Astrocyte of the spinal cord (primary cell): ENCODE results near the gene MAPK8IP2.
"Not testable (repeated sequence)": the region's sequence is repeated elsewhere in the genome, so short reads cannot be mapped to it uniquely, and the experiment has no call there.

Source experiments
- DNase-seq: peaks from one replicate; pipeline ENCODE4 v3.0.0; 2011; ENCODE audit warnings: low read depth, low spot score
- H3K4me3 ChIP-seq: 2 replicates; pipeline ENCODE4 v1.5.1; 2011; ENCODE audit warnings: low read depth, mild to moderate bottlenecking, low read length, moderate library complexity
- CTCF ChIP-seq: IDR thresholded peaks from 2 replicates; pipeline ENCODE4 v1.5.1; 2012; ENCODE audit warnings: low read depth, mild to moderate bottlenecking, low read length, inconsistent platforms
- in situ Hi-C: cut with HindIII; loops from 2 replicates; pipeline ENCODE4 v1.10.0; 2017; ENCODE audit warnings: low sequenced_read_pairs

MAPK8IP2 gene

GRCh38 chr22:50612528-50613221 is 12.1 kb downstream of the MAPK8IP2 start:
- in situ Hi-C loops: no loop called here
- no peak for DNase-seq

GRCh38 chr22:50613291-50613981 is 12.8 kb downstream of the MAPK8IP2 start:
- TF ChIP-seq CTCF: no peak
- in situ Hi-C loops: no loop called here
- no peak for DNase-seq
- no peak overlapping the region for H3K4me3 ChIP-seq

More at GRCh38 chr22:50612528-50613221, 12.1 kb downstream of the MAPK8IP2 start:
- no peak overlapping the region for H3K4me3 ChIP-seq
- TF ChIP-seq CTCF: no peak

GRCh38 chr22:50614296-50614695 is 13.7 kb downstream of the MAPK8IP2 start:
- in situ Hi-C loops, DNase-seq, H3K4me3 ChIP-seq: not testable (repeated sequence)

- in situ Hi-C loops: no loop called here
- DNase-seq: peak; percentile 7
- no peak overlapping the region for H3K4me3 ChIP-seq
- no peak for TF ChIP-seq CTCF
These were observed 20.2 kb downstream of the MAPK8IP2 start for GRCh38 chr22:50620593-50621355.

- in situ Hi-C loops: no loop called here
- no peak overlapping the region for H3K4me3 ChIP-seq
- no peak for TF ChIP-seq CTCF
- no peak for DNase-seq
These were observed 20.8 kb downstream of the MAPK8IP2 start for GRCh38 chr22:50621356-50621880.

- no peak for DNase-seq
- in situ Hi-C loops: no loop called here
- TF ChIP-seq CTCF: peak; percentile 29
- no peak overlapping the region for H3K4me3 ChIP-seq
These were observed 21.5 kb downstream of the MAPK8IP2 start for GRCh38 chr22:50621948-50622722.
